ENCODE data around the gene POLD2. TPM values are rescaled to one million over a fixed set of nuclear protein-coding genes. Genes with fewer than 3 reads are reported as not detected.

POLD2 gene
- total RNA-seq, 6 experiments from 2014 or later: 36.4 to 73.4 (median 57.3) TPM

DNA sequence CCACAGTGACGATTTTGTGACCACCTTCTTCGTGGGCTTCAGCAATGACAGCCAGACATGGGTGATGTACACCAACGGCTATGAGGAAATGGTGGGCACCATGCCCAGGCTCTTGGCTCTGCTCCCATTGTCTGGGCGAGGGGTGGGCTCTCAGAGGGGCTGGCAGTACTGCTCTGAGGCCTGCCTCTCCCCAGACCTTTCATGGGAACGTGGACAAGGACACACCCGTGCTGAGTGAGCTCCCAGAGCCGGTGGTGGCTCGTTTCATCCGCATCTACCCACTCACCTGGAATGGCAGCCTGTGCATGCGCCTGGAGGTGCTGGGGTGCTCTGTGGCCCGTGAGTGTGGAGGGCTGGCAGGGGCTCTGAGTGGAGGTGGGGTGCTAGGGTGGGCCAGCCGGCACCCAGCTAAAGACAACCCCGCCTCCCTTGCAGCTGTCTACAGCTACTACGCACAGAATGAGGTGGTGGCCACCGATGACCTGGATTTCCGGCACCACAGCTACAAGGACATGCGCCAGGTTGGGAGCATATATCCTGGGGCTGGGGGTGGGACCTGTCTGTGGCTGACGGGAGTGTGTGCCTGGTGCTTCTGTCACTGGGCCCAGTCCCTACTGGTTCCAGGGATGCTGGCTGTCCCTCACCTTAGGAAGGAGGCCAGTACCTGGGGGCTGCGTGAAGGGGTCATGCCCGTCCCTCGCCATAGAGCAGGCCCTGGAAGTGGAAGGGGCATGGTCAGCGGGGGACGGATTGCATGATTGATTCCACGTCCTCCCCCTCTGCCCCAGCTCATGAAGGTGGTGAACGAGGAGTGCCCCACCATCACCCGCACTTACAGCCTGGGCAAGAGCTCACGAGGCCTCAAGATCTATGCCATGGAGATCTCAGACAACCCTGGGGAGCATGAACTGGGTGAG is 12.4 kb downstream of the POLD2 start:
- Histone ChIP-seq H3K9me3 (no peaks in the 10 kb centered on the region), H3K27me3 (no peaks in the 10 kb centered on the region), H3K36me3 (no peaks in the 10 kb centered on the region), H3K27ac (no peak overlapping the region), H3K4me1 (no peaks in the 10 kb centered on the region), H3K4me3 (no peak overlapping the region)
- DNase-seq: no peak
- TF ChIP-seq POLR2A (IDR thresholded peaks at IDR 0.05) (no peak), CTCF (IDR thresholded peaks at IDR 0.05) (no peak)
- 94% methylated on average over 8 of the region's 27 CpGs for WGBS (ENCODE audit: insufficient coverage, low coverage, low lambda C conversion rate, missing lambda C conversion rate)
- intact Hi-C loops (cut with DNase I): no loop called here
- ATAC-seq: no peak

- DNase-seq: no peak
- no peaks in the 10 kb centered on the region for H3K4me1 ChIP-seq
- H3K36me3 ChIP-seq: no peaks in the 10 kb centered on the region
Measured at GRCh38 chr7:44109991-44110390, 13.4 kb downstream of the POLD2 start.

DNA sequence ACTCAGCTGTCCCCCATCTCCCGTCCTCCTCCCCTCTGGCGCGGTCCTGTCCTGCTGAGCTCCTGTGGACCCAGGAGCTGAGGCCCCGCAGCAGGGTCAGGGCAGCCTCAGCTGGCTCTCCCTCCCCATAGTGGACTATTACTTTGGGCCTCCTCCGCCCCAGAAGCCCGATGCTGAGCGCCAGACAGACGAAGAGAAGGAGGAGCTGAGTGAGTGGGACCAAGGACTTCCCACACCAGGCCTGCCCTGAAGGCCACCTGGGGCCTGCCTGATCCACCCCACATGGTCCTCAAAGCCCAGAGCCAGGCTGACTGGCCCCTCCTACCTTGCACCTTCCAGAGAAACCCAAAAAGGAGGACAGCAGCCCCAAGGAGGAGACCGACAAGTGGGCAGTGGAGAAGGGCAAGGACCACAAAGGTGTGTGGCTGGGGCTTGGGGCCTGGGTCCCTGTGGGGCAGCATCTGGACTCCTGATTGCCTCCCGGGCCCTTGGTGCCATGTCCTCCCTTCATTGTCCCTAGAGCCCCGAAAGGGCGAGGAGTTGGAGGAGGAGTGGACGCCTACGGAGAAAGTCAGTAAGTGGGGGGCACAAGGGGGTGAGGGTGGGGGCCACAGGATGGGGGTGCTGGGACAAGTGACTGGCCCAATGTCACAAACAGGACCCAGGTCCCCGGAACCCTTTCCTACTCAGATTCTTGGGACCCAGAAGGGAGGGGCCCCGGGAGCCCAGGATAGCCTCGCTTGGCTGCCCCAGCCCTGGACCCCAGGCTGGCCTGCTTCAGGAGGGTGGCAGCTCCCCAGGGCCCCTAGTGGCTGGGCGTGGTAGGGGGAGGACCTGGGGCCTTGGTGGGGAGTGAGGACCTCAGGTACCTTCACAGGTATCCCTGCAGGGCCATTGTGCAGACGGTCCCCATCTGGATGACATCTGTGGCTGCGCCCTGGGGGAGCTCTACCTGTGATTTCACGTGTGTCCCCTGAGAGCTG is 14.3 kb downstream of the POLD2 start:
- Histone ChIP-seq H3K36me3 (no peaks in the 10 kb centered on the region), H3K4me3 (no peak overlapping the region), H3K27ac (no peak overlapping the region), H3K27me3 (no peaks in the 10 kb centered on the region), H3K4me1 (no peaks in the 10 kb centered on the region), H3K9me3 (no peaks in the 10 kb centered on the region)
- 80% methylated on average over 2 of the region's 21 CpGs for WGBS (ENCODE audit: insufficient coverage, low coverage, low lambda C conversion rate, missing lambda C conversion rate)
- TF ChIP-seq CTCF (IDR thresholded peaks at IDR 0.05): no peak
- DNase-seq (no peak), ATAC-seq (no peak)
- intact Hi-C loops (cut with DNase I): no loop called here

More at GRCh38 chr7:44109991-44110390, 13.4 kb downstream of the POLD2 start:
- Histone ChIP-seq H3K9me3 (no peaks in the 10 kb centered on the region), H3K27me3 (no peaks in the 10 kb centered on the region), H3K27ac (no peak overlapping the region), H3K4me3 (no peak overlapping the region)
- TF ChIP-seq CTCF (IDR thresholded peaks at IDR 0.05) (no peak), POLR2A (IDR thresholded peaks at IDR 0.05) (no peak)
- ATAC-seq: no peak
- intact Hi-C loops (cut with DNase I): no loop called here
- WGBS (ENCODE audit: insufficient coverage, low coverage, low lambda C conversion rate, missing lambda C conversion rate): no CpG with 5 or more reads among the region's 18 CpGs

DNA sequence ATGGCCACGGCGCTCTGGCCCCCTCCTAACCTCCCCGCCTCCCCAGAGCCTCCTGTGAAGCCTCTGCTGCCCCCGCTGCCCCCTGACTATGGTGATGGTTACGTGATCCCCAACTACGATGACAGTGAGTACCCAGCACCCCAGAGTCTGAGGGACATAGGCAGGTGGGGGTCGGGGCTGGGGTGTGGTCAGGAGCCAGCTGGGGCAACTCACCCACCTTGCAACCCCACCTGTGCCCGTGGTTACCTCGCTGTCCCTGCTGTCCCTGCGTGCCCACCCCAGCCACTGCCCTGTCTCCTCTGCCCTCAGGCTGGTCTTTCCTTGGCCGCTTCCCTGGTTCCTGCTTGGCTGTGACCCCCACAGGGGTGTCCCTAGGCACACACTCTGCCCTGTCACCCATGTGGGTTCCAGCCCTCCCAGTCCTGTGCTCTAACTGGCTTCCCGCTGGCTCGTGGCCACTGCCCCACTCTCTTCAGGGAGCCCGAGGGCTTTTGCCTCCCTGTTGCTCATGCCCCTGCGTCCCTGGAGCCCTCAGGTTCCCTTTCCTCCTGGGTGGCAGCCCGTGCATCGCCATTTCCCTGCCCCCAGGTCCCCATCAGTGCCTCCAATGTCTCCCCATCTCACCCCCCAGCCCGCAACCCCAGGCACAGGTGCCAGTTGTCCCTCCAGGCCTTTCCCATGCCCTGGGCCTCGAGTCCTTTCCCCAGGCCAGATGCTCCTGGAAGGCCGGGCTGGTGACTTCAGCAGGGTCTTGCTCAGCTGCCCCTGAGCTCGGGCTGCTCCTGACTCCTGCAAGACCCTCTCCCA is 15.2 kb downstream of the POLD2 start:
- H3K36me3 ChIP-seq: no peaks in the 10 kb centered on the region
- no peak overlapping the region for H3K4me3 ChIP-seq
- H3K9me3 ChIP-seq: no peaks in the 10 kb centered on the region
- no peak for TF ChIP-seq CTCF (IDR thresholded peaks at IDR 0.05)
- intact Hi-C loops (cut with DNase I): no loop called here
- DNase-seq: no peak
- no peaks in the 10 kb centered on the region for H3K27me3 ChIP-seq
- ATAC-seq: no peak
- no peaks in the 10 kb centered on the region for H3K4me1 ChIP-seq
- 75% methylated on average over 9 of the region's 21 CpGs for WGBS (ENCODE audit: insufficient coverage, low coverage, low lambda C conversion rate, missing lambda C conversion rate)
- H3K27ac ChIP-seq: no peak overlapping the region
